ENCODE results near the gene NCF1. TPM values are rescaled to one million over a fixed set of nuclear protein-coding genes. Genes with fewer than 3 reads are reported as not detected.
"Not testable (repeated sequence)": the region's sequence is repeated elsewhere in the genome, so short reads cannot be mapped to it uniquely, and the experiment has no call there.

NCF1 gene
- total RNA-seq = not detected

DNA sequence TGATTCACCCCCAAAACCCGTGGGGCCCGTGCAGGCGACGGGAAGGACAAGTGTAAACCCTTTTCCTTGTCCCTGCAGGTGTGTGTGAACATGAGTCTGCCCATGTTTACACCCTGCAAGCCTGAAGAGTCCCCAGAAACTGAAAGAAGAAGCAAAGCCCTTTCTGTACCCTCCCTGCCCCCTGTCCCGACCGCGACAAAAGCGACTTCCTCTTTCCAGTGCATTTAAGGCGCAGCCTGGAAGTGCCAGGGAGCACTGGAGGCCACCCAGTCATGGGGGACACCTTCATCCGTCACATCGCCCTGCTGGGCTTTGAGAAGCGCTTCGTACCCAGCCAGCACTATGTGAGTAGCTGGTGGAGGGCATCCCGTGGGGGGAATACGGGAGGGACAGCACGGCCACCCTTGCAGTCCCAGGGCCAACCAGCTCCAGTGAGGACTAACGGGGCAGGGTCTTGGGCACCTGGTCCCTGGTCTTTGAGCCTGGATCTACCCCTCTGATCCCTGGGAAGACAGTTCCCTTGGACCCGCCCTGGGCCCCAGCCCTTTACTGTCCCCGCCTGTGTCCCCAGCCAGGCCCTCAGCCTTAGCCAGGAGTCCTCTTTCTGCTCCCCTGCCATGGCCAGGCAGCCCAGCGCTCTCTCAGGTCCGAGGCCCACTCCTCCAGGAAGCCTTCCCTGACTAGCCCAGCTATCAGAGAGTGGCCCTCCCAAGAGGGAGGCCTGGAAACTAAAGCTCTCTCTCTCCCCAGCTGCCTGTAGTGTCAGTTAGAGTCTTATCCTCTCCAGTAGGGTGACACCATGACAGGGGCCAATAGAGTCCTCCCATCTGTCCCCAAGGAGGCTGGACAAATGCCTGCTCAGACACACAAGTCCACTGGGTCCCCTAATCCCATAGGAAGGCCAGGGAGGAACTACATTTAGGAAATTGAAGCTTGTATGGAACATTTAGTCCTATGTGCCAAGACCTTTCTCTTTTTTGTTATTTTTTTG, at the start of gene NCF1:
NCF1 (plus strand) TSS at position 252 of the 991 bp plus-strand sequence; CDS start at position 273, 21 bp downstream.
- DNase-seq = not testable (repeated sequence)

DNA sequence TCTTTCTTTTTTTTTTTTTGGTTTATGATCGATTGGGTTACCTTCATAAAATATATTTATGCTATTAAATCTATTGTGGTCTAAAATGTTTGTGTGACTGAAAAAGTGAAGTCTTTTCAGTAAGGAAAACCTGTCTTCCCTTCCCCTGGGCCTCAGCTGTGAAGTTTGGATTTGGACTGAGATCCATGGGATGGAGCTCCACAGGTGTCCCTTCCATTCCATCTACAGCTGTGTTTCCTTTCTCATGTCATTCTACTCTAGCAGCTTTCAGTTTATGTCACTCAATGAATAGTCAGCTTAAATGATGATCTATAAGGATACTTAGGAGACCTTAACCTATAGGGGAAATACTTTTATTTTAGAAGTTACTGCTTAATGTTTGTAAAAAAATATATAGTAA, 48.0 kb upstream of the NCF1 start:
- no peak for DNase-seq

DNA sequence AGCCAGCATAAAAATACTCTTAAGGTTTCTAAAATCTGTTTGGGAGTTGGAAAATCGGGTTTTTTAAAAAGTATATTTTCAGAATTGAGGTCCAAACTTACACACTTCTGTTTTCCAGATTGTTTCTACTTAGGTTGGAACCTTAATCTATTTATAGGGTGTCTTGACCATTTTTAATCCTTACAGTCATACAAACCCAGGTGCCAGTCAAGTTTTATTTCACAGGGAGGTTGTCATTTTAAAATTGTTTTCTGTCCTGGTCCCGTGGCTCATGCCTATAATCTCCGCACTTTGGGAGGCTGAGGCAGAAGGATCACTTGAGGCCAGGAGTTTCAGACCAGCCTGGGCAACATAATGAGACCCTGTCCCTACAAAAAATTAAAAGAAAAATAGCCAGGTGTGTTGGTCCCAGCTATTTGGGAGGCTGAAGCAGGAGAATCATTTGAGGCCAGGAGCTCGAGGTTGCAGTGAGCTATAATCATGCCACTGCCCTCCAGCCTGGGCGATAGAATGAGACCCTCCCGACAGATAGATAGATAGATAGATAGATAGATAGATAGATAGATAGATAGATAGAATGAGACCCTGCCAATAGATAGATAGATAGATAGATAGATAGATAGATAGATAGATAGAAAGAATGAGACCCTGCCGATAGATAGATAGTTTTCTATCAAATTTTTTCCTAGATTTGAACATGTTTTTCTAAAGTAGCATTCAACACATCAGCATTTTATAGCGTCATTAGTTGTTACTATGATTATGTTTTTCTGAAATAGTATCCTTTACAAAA, 47.3 kb upstream of the NCF1 start:
- DNase-seq = no peak

DNA sequence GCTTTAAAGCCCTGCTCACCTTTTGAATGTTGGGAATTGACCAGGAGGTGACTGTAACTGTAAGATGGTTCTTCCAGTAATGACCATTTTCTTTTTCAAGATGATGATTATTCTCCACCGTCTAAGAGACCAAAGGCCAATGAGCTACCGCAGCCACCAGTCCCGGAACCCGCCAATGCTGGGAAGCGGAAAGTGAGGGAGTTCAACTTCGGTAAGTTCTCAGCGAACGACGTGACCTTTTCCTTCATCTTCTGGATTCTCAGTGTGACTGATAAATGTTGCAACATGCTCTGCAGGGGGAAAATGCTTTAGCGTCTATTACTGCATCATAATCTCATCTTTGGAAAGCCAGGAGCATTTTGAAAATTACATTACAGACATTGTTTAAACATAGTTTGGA, 45.1 kb upstream of the NCF1 start:
- DNase-seq = not testable (repeated sequence)

DNA sequence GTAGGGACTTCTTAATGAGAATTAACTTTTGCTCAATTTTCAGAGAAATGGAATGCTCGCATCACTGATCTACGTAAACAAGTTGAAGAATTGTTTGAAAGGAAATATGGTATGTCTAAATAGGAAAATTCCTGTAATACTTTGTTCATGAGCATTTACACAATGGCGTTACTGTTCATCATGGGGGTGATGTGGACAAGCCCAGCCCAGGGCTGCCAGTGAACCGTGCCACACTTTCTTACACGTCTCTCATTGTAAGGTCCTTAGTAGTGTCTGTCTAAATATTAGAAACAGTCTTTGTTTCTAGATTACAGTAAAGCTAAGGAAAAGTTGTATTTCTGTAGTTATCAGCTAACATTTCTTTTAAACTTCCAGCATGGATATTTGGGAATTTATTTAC, 43.6 kb upstream of the NCF1 start:
- DNase-seq = not testable (repeated sequence)

DNA sequence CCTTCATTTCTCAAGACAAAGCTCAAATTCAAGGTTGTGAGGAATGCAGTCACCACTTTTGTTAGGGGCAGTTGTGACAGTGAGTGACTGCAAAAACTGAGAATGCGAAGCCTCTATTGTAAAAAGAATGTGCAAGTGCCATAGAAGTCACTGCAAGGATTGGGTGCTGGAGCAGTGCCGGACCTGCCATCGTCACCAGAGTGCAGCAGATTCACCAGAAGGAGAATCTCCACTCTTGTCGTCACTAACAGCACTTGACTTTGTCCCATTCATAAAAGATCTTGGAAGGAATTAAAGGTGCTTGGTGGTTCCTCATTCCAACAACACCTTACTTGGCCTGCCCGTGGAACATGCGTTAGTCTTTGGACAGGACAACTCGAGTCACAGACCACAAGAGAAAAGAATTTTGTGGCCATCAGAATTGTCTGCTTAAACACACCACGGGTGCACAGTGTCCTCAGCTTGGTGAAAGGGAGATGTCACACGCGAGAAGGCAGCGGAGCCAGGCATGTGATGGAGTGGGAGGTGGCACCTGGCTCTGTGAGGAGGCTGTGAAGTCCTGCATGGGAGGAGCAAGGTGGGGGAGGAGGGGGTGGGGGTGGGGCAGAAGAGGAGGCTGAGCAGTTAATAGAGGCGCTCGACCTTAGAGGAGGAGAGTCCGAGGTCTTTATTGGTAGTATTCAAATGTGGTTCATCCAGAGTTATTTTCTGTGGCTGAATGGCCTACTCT, 33.7 kb upstream of the NCF1 start:
- DNase-seq = not testable (repeated sequence)

DNA sequence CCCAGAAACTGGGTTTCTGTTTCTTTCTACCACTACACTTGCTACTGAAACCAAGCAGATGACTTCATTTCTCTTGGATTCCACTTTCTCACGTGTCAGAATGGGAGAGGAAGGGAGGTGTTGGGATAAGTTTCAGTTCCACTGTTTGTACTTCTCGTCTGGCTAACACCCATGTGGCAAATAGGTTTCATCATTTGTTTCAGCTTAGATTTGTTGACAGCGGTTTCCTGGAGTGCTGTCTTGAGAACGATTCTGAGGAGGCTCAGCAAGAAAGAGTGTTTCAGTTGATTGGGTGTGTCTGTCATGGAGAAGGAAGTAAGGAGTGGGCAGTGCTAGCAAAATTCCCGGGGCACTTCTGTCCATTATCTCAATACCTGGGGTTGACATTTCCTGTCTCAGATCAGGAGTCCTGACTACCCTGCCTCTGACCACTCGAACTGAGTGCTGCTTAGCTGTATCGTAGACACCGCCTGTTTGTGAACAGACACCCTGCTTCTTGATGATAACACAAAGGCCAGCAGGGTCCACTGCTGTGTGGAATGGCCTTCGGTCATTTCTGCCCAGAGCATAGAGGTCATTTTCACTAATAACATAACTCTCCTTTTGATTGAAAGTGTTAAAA, 29.8 kb upstream of the NCF1 start:
- DNase-seq = not testable (repeated sequence)

DNA sequence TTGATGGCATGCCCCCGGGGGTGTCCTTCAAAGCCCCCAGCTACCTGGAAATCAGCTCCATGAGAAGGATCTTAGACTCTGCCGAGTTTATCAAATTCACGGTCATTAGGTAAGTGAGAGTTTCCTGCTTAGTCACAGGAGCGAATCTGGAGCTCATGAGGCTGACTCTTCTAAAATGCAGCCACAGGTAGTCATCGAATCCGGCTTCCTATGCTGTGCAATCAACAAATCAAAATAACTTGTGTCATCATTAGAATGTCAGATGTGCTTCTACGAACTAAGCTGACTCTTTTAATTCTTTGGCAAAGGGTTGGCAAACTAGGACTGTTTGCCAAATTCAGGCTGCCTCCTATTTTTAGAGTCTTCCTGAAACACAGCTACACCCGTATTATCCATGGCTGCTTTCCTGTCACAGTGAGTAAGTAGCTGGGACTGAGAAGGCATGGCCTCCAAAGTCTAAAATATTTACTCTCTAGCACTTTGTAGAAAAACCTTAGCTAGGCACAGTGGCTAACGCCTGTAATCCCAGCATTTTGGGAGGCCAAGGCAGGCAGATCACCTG, 19.8 kb upstream of the NCF1 start:
- DNase-seq = not testable (repeated sequence)

DNA sequence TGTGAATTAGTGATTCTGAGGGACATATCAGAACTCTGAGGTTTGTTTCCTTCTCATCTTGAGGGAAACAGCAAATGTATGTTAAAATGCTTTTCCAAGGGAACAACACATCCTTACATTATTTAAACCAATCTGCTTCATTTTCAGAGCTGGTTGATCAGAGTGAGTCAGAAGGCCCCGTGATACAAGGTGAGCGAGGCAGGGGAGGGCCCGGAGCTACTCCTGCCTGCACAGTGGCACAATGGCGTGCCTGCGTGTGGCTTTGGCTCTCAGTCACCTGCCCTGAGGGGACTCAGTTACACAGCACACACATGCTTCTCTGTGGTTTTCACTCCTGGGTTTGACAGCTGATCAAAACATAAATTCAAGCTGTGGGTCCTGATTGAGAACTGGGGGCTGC, 17.1 kb upstream of the NCF1 start:
- DNase-seq = not testable (repeated sequence)

DNA sequence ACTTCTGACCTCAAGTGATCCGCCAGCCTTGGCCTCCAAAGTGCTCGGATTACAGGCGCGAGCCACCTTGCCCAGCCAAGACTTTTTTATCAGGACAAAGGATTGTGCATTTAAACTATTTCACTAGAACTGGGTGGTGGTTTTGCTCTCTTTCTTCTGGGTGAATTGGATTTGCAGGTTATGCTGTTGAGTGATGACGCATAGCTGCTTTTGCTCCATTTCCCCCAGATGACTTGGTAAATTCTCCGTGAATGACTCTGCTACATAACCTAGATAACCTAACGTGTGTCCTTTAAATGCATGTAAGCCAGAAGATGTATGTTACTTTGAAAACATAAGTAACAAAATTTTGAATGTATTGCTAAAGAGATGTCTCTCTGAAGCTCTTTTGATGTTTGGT, 15.5 kb upstream of the NCF1 start:
- DNase-seq = not testable (repeated sequence)

DNA sequence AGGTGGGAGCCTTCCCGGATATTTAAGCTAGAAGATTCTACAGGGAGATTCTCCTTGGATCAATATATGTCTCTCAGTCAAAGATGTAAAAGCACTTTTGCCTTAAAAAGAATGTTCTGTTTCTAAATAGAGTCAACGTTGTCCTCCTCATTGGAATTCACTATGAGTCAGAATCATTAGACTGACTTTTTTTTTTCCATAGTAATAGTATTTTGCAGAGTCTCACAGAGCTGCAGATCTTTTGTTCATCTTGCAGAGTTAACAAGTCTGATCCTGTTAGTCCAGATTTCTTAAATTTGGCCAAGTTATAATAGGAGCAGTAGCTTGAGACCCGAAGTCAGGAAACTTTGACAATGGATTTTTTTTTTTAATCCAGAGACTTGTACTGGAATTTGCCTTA, 14.8 kb upstream of the NCF1 start:
- DNase-seq = not testable (repeated sequence)

DNA sequence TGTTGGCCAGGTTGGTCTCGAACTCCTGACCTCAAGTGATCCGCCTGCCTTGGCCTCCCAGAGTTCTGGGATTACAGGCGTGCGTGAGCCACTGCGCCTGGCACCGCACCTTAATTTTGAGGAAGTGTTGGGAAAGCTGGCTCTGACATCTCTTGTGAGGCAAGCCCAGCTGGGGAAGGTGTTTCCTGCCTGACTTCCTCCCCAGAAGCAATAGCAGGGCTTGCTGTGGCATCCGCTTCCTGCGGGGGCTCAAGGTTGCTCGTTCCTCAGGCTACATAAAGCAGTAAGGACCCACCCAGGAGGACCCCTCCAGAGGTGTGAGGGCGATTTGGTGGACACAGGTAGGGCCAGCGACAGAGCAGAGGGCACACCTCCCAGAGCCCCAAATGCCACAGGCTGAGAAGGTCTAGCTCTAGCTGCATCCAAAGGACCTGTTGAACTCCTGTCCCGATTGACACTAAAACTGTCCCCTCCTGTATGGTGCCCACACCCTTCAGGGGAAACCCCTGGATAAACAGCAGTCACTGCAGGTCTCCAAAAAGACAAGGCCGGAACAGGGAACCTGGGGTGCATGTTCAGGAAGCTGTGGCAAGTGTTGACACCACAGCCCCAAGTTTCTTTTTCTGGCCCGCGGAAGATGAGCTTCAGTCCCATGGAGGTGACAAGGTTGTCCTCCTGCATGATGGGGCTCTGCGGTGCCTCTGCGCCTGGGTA, 8.4 kb upstream of the NCF1 start:
- not testable (repeated sequence) for DNase-seq

DNA sequence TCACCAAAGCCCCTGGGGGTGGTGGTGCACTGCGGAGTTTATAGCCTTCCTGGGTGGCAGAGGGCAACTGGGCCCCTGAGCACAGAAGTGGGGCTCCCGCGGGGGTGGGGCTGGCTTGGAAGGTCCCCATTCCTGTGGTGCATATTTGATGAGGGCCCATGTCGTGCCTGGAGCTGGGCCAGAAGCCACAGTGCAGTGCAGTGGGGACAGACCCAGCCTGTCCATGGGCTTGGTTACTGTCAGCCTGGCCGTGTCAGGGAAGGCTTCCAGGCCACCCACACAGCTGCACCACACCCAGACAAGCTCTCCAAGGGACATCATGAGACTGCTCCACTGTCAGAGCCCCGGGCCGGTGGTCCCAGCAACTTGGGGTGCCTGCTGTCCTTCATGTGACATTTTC, 7.3 kb upstream of the NCF1 start:
- not testable (repeated sequence) for DNase-seq

DNA sequence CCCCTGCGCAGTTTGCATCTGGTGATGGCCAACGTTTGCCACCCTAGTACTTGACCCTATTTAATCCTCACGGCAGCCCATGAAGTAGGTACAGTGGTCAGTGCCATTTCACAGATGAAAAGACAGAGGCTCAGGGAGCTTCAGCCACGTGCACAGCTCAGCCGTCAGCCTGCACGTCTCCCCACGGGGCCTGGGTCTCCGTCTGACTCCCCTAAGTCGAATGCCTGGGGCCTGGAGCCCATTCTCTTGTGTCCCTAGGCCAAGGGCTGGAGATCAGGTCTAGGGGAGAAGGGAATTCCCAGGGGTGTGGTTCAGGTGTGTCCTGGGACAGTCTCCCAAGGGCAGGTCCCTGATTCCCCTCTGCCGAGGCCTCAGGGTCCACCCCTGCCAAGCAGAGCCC, 6.8 kb upstream of the NCF1 start:
- not testable (repeated sequence) for DNase-seq

DNA sequence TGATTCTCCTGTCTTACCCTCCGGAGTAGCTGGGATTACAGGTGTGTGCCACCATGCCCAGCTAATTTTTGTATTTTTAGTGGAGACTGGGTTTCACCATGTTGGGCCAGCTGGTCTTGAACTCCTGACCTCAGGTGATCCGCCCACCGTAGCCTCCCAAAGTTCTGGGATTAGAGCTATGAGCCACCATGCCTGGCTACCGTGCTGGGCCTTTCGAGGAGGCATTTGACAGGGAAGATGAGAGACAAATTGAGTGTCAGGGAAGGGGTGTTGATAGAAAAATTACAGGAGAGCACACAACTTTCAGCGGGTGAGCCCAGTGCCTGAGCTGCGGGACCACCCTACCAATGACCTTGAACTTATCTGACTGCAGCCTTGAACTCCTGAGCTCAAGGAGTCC, 3.7 kb upstream of the NCF1 start:
- not testable (repeated sequence) for DNase-seq

DNA sequence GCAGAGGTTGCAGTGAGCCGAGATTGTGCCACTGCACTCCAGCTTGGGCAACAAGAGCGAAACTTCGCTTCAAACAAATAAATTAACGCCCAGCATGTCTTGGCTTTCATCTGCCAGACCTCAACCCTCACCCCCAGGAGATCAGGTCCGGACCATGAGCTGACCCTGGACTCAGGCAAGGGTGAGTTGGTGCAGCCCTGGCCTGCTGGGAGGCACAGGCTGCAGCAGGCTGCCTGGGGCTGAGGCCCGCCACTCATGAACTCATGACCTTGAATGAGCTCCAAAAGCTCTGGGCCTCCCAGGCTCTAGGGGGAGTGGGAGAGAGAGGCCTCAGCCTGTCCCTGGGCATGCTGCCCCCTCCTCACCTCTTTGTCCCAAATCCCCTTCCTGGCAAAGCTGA, 1.7 kb upstream of the NCF1 start:
- not testable (repeated sequence) for DNase-seq

DNA sequence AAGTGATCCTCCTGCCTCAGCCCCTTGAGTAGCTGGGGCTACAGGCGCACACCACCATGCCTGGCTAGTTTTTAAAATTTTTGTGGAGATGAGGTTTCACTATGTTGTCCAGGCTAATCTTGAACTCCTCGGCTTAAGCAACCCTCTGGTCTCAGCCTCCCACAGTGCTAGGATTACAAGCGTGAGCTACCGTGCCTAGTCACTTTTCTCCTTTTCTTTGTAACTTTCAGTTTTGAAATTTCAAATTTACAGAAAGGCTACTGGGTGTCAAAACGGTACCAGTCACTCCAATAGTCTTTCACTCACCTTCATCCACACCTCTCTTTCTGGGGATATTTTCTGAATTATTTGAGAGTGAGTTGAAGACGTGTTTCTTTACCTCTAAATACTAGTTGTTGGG, 1.3 kb downstream of the NCF1 start:
- DNase-seq = not testable (repeated sequence)

DNA sequence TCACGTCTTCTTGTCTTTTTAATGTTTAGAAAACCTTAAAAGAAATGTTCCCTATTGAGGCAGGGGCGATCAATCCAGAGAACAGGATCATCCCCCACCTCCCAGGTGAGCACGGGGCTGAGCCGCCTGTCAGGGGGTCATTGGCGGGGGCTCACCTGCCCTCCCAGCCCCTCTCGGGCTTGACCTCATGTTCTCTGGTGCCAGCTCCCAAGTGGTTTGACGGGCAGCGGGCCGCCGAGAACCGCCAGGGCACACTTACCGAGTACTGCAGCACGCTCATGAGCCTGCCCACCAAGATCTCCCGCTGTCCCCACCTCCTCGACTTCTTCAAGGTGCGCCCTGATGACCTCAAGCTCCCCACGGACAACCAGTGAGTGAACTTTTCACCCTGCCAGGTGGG, 5.2 kb downstream of the NCF1 start:
- DNase-seq = not testable (repeated sequence)

DNA sequence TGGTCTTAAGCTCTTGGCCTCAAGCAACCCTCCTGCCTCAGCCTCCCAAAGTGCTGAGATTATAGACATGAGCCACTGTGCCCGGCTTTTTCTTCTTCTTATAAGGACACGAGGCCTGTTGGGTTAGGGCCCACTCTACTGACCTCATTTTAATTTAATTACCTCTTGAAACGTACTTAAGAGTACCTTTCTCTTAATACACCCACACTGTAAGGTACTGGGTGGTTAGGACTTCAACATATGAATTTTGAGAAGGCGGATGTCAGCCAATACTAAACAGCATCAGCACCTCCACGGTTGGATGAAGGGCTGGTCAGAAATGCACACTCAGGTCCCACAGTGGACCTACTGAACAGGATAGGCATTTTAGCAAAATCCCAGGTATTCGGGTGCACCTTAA, 7.9 kb downstream of the NCF1 start:
- not testable (repeated sequence) for DNase-seq

DNA sequence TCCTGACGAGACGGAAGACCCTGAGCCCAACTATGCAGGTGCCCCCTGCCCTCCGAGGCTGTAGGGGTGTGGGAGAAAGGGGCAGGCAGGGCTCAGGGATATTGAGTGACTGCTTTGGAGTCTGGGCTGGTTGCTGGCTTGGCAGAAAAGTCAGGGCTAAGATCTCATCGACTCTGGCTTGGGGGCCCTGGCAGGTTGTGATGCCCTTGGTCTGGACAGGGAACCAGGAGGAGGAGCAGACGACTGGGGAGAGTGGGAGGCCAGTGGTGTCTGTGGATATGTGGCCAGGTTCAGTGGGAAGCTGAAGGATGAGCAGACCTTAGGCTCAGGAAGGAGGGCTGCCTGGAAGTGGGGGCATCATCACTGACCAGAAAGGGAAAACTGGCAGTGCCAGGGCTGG, 9.8 kb downstream of the NCF1 start:
- not testable (repeated sequence) for DNase-seq
